Erythroblast (primary cell): Measurements from ENCODE around the gene KRTAP12-3.

Source experiments
- GATA1 ChIP-seq: IDR thresholded peaks from 2 replicates; pipeline ENCODE4 v1.6.1; 2011; ENCODE audit warnings: low read depth, mild to moderate bottlenecking, control low read depth, low read length, moderate library complexity
- POLR2A ChIP-seq: IDR thresholded peaks from 2 replicates; pipeline ENCODE4 v1.6.1; 2011; ENCODE audit warnings: mild to moderate bottlenecking, low read length

DNA sequence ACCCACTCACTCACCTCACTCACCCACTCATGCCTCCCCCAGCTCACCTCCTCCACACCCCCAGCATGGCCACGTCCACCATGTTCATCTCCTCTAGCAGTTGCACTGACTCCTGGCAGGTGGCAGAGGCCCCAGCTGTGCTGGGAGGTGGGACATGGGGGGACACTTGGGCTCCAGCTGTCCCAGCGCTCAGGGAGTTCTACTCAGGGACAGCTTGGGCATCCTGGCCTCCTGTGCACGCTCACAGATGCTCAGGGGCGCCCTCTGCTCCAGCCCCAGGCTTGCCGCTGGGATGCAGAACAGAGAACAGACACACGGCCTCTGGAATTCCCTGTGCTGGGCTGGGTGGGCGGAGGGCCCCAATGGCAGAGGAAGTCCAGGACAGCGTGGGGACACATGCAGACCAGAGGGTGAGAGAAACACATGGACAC lies 40.6 kb upstream of the KRTAP12-3 start:
- TF ChIP-seq POLR2A: no peak
- TF ChIP-seq GATA1: no peak
